Epithelial cell of prostate (primary cell): Measurements from ENCODE around the gene PNPLA7.
A peak's percentile ranks its signal among the peaks of the same experiment; 100 is the strongest.
"Not testable (repeated sequence)": the region's sequence is repeated elsewhere in the genome, so short reads cannot be mapped to it uniquely, and the experiment has no call there.

Experiments
- DNase-seq: peaks from one replicate; pipeline ENCODE4 v3.0.0-alpha.2; 2011; ENCODE audit warnings: low read depth, low spot score
- H3K27ac ChIP-seq: fragments of 450-650 bp; 2 replicates; pipeline ENCODE4 v1.5.1; 2017; ENCODE audit warnings: mild to moderate bottlenecking

PNPLA7 gene

DNA sequence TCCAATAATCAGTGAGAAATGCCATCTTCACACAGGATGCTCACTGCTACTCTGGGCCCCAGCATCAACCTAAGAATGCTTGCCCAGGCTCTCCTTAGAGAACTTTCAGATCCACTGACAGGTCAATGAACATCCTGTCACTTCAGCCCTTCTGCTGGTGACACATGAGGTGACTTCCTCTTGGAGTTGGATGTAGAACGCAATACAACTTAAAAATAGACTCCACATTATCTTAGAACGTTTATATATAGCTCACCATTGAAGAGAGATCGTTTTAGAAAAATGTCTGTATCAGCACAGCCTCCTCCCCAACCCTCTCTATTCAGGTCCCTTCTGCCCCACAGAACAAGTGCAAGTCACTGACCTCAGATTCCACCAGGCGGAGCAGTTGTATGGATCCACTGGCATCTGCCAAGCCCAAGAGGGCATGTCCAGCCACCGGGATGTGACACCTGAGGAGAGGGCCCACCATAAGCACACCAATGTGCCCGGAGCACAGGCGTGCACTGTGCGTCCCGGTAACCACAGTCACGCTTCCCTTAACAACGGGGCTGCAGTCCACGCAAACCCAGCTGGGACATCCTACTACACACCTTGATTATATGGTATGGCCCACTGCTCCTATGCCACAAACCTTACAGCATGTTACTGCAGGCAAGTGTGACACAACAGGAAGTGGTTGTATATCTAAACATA, 25.7 kb upstream of the PNPLA7 start:
- peak overlapping the region; percentile 78 for H3K27ac ChIP-seq
- no peak for DNase-seq

DNA sequence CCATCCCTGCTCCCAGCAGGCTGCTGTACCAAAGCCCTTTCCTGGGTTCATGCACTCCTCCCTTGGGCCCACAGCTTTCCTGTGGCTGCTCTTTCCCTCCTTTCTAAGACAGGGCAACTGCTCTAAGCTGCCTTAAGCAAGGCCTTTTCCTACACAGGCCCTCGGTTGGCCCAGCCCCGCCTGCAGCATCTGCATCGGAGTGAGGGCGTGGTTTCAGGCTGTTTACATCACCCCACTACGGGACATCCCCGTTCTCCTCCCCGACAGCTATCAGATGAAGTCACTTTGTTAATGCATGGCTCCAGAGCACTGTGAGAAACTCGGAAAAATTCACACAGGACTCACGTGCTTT, 25.1 kb upstream of the PNPLA7 start:
- no peak for DNase-seq
- H3K27ac ChIP-seq = peak overlapping the region; percentile 78

DNA sequence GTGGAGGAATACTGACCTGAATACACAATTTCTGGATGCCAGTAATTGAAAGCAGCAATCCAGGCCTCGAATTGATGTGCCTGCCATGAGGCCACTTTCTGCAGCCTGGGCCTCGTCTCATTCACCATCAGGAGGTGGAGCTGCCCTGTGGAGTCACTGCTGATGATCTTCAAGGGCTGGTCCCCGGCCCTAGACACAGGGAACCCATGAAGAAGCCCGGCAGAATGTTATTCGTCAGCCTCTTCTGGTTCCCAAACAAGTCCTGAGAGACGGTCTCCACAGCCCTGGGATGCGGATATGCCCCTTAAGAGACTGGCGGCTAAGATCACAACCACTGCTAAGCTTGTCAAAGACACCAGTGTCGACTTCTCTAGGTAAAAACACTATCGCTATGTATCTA, 24.0 kb upstream of the PNPLA7 start:
- no peak overlapping the region for H3K27ac ChIP-seq
- no peak for DNase-seq

DNA sequence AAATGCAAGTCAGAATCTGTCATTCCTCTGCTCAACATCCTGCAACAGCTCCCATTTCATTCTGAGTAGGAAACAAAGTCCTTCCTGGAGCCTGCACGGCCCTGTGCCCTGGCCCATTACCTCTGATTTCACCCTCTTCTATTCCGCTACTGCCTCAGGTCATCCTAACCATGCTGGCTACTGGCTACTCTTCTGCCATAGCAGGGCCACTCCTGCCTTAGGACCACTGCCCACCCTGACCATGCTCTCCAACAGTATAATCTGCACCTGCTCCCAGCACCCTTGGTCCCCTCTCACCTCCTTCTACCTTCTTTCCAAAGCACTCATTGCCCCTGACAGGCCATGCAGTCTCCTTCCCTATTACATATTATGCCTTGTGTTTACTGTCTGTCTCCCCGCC, 20.4 kb upstream of the PNPLA7 start:
- DNase-seq = no peak
- H3K27ac ChIP-seq = no peak overlapping the region

DNA sequence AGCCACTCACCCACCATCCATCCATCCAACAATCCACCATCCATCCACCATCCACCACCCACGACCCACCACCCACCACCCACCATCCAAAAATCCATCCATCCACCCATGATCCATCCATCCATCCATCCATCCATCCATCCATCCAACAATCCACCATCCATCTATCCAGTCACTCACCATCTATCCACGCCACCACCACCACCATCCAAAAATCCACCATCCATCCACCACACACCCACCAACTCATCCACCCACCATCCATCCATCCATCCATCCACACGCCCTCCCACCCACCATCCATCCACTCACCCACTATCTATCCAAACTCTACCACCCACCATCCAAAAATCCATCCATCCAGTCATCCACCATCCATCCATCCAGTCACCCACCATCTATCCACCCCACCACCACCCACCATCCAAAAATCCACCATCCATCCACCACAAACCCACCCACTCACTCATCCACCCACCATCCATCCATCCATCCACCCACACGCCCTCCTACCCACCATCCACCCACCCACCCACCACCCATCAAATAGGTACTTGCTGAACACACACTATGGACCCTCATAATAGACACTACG, 19.5 kb upstream of the PNPLA7 start:
- H3K27ac ChIP-seq = no peak overlapping the region
- no peak for DNase-seq

DNA sequence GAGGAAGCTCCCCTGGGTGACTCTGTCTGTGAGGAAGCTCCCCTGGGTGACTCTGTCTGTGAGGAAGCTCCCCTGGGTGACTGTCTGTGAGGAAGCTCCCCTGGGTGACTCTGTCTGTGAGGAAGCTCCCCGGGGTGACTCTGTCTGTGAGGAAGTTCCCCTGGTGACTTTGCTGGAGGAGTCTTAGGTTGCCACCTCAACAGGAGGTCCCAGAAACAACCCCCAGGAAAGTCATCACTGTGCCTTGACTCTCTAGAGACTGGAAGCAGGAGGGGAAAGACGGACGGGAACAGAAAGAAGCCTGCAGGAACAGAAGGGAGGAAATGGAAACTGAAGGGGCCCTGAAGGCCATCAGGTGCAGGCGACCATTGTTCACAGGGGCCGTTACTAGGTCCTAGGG, 18.2 kb upstream of the PNPLA7 start:
- DNase-seq, H3K27ac ChIP-seq: not testable (repeated sequence)

DNA sequence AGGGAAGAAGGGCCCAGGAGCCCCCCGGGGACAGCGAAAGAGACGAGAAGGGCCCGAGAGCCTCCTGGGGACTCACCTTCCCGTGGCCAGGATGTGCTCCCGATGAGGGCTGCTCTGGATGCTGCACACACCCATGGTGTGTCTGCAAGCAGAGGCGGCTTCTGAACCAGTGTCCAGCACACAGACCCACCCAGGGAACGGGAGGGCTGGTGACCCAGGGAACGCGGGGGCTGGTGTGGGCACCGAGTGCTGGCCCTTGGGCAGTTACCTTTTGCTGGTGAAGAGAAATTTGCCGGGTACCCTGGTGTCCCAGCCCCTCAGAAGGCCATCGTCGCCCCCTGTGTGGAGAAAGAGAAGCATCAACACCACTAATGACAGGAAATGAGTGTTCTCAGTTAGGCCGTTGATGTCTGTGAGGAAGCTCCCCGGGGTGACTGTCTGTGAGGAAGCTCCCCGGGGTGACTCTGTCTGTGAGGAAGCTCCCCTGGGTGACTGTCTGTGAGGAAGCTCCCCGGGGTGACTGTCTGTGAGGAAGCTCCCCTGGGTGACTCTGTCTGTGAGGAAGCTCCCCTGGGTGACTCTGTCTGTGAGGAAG, 14.7 kb upstream of the PNPLA7 start:
- no peak overlapping the region for H3K27ac ChIP-seq
- no peak for DNase-seq

DNA sequence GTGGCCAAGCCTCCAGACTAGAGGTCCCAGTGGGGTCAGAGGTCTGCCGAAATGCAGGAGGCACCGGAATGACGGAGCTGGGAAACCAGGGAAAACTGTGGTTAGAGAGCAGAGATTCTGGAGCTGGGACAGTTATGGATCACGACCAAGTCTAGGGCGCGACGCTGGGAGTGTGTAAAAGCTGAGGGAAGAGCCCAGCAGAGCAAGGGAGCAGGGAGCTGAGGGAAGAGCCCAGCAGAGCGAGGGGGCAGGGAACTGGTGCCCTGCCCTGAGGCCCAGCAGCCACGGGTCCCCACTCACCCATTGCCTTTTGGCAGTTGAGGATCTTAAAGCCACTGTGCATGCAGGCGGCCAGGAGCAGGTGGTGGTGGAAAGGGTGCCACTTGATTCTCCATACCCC, 13.9 kb upstream of the PNPLA7 start:
- no peak overlapping the region for H3K27ac ChIP-seq
- no peak for DNase-seq

GRCh38 chr9:137558127-137558526, 7.9 kb upstream of the PNPLA7 start:
- H3K27ac ChIP-seq = no peak overlapping the region
- no peak for DNase-seq

- H3K27ac ChIP-seq = no peak overlapping the region
These were observed 6.1 kb upstream of the PNPLA7 start for GRCh38 chr9:137556069-137556838.

GRCh38 chr9:137555179-137555578, 5.0 kb upstream of the PNPLA7 start:
- H3K27ac ChIP-seq = no peak overlapping the region
- DNase-seq = no peak

More at GRCh38 chr9:137556069-137556838, 6.1 kb upstream of the PNPLA7 start:
- no peak for DNase-seq

- no peak for DNase-seq
- no peak overlapping the region for H3K27ac ChIP-seq
These were observed 4.1 kb upstream of the PNPLA7 start for GRCh38 chr9:137554349-137554748.

DNA sequence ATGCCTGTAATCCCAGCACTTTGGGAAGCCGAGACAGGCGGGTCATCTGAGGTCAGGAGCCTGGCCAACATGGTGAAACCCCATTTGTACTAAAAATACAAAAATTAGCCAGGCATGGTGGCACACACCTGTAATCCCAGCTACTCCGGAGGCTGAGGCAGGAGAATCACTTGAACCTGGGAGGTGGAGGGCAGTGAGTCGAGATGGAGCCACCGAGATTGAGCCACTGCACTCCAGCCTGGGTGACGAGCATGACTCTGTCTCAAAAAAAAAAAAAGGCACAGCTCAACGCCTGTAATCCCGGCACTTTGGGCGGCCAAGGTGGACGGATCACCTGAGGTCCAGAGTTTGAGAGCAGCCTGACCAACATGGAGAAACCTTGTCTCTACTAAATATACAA, 3.5 kb upstream of the PNPLA7 start:
- not testable (repeated sequence) for H3K27ac ChIP-seq, DNase-seq

GRCh38 chr9:137552022-137552768, 2.0 kb upstream of the PNPLA7 start:
- DNase-seq = no peak
- peak overlapping the region; percentile 60 for H3K27ac ChIP-seq

- H3K27ac ChIP-seq = peak within 1 kb of the TSS; percentile 60
- no peak for DNase-seq
These were observed 1.2 kb upstream of the PNPLA7 start, which contains the start of gene MRPL41 for GRCh38 chr9:137551264-137552021. TSS of gene MRPL41 (plus strand) at chr9:137551879. CDS start at chr9:137552082, 203 bp downstream.

DNA sequence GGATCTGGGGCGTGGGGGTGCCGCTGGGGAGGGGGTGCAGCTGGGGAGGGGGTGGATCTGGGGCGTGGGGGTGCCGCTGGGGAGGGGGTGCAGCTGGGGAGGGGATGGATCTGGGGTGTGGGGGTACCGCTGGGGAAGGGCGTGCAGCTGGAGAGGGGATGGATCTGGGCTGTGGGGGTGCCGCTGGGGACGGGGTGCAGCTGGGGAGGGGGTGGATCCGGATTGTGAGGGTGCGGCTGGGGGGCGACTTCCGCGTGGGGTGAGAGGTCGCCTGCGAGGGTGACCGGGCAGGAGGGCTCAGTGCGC, 709 bp upstream of the PNPLA7 start:
- not testable (repeated sequence) for DNase-seq
- peak overlapping the region; percentile 60 for H3K27ac ChIP-seq

DNA sequence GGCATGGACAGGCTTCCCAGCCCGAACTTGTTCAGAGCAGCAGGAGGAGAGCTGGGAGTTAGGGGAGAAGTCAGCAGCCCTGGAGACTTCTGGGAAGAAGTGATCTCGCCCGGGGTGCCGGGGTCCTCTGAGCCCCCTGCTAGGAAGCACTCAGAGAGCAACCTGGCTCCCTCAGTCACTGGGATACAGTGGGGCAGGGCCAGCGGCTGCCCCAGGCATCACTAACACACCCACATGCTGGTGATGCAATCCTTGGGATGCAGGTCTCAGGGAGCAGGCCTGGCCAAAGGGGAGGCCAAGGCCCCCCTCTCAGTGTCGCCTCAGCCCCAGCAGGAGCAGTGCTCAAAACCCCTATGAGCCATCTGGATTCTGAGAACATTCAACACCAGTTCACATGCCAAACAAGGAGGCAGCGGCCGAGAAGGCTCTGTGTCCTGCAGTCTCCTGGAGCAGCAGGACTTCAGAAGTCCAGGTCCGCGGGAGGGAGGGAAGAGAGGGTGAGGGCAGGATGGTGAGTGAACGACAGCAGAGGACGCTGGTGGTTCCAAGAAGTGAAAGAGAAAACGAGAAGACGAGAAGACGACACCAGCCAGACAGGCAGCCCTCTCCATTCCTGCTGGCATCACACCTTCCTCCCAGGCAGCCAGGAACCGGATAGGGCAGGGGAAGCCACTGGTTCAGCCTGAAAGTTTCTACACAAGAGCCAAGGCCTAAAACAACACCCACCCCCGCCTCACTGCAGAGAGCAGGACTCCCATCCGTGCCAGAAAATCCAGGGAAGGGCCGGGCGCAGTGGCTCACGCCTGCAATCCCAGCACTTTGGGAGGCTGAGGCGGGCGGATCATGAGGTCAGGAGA, 2.3 kb downstream of the PNPLA7 start:
- DNase-seq = no peak
- no peak overlapping the region for H3K27ac ChIP-seq

GRCh38 chr9:137545123-137545522, 5.1 kb downstream of the PNPLA7 start:
- DNase-seq = no peak
- no peak overlapping the region for H3K27ac ChIP-seq
